Lung (tissue), 12 donors: ENCODE measurements around the gene SYNPO2L. TPM values are rescaled to one million over a fixed set of nuclear protein-coding genes. Genes with fewer than 3 reads are reported as not detected.

Source experiments
- ATAC-seq: fragments of 200-7000 bp; cut with Tn5 transposase; one replicate; pipeline ENCODE4 v1.9.1; 2020; ENCODE audit warnings: moderate number of reproducible peaks; ENCODE audit not compliant: insufficient read depth, low FRiP score
- DNase-seq, 3 donors: peaks; one replicate each; pipeline ENCODE4 v3.0.0-alpha.2; 2013 to 2017
- H3K27ac ChIP-seq, 2 donors: one replicate each; pipeline ENCODE4 v1.5.1; 2013; ENCODE audit warnings: mild to moderate bottlenecking in 2 of 2, moderate library complexity in 2 of 2, control low read depth in 1 of 2, inconsistent platforms in 1 of 2, low read depth in 1 of 2, low read length in 1 of 2
- H3K27me3 ChIP-seq, 3 donors: one replicate each; pipeline ENCODE4 v1.5.1; 2013; ENCODE audit warnings: low read length in 2 of 3; ENCODE audit not compliant: control insufficient read depth in 3 of 3, insufficient read depth in 3 of 3
- H3K36me3 ChIP-seq, 4 donors: one replicate each; pipeline ENCODE4 v1.5.1; 2013; ENCODE audit warnings: low read length in 4 of 4, mild to moderate bottlenecking in 1 of 4, moderate library complexity in 1 of 4; ENCODE audit not compliant: control insufficient read depth in 4 of 4, insufficient read depth in 4 of 4
- H3K4me1 ChIP-seq, 5 donors: one replicate each; pipeline ENCODE4 v1.5.1; 2013; ENCODE audit warnings: low read length in 5 of 5, mild to moderate bottlenecking in 2 of 5, moderate library complexity in 1 of 5; ENCODE audit not compliant: control insufficient read depth in 5 of 5, insufficient read depth in 5 of 5
- H3K4me3 ChIP-seq: one replicate; pipeline ENCODE4 v1.5.1; 2013; ENCODE audit warnings: mild to moderate bottlenecking, control low read depth, moderate library complexity
- H3K9ac ChIP-seq, 2 donors: one replicate each; pipeline ENCODE4 v1.5.1; 2013; ENCODE audit warnings: low read length in 2 of 2, control low read depth in 1 of 2; ENCODE audit not compliant: insufficient read depth in 1 of 2
- H3K9me3 ChIP-seq, 4 donors: one replicate each; pipeline ENCODE4 v1.5.1; 2013; ENCODE audit warnings: low read length in 3 of 4, mild to moderate bottlenecking in 1 of 4, moderate library complexity in 1 of 4; ENCODE audit not compliant: control insufficient read depth in 4 of 4, insufficient read depth in 3 of 4
- CTCF ChIP-seq: IDR thresholded peaks from 2 replicates; pipeline ENCODE4 v1.5.1; 2012; ENCODE audit warnings: mild to moderate bottlenecking; ENCODE audit errors: control extremely low read depth, extremely low read depth
- WGBS, 2 donors: extraction: QIAGEN DNeasy Blood & Tissue Kit; methylation state at CpG; one replicate each; pipeline ENCODE4 v1.1.7; 2013; 5-methylcytosine and 5-hydroxymethylcytosine counted together
- polyA plus RNA-seq, 2 donors: library from polyadenylated mRNA; stranded (reverse); fragments of 200-250 nt; gene quantifications; one replicate each; pipeline ENCODE4 v1.2.1, GENCODE V29; 2013
- total RNA-seq, 2 donors: library from RNA; depleted of rRNA in 1 of 2; stranded (reverse); fragments of >200 nt in 1 of 2; gene quantifications; one replicate each; pipeline ENCODE4 v1.2.1, GENCODE V29; 2014 to 2021
- donor health status: control.
- donor health status: control.
- donor health status: Bipolar disorder and iron deficiency.
- donor health status: healthy.
- donor health status: DM: yes; HTN: yes; CAD: no.

SYNPO2L gene
- total and polyA plus RNA-seq, 4 donors = 0.10 to 0.21 (median 0.12) TPM

DNA sequence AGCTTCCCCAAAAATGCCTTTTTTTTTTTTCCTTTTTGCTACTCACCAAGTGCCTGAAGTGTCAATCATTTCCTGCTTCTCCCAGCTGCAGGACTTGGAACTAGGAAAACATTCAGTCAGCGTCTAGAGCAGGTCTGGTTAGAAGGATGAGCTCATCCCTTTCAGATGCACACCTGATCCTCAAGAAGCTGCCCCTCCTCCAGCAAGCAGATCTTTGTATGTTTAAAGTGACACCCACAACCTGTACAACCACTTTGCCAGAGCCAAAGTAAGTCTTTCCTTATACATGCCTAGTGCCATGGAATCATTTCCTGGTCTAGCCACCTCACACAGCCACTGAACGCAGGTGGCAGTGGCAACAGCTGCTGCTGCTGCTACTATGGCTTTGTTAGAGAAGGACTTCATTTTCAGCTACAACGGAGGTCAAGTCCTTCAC lies 54.3 kb downstream of the SYNPO2L start:
- H3K9ac ChIP-seq = peak overlapping the region; percentile 17 to 61
- 54 to 71% methylated on average over 3 of the region's 3 CpGs for WGBS, 2 donors
- no peak overlapping the region for H3K4me3 ChIP-seq
- no peaks in the 10 kb centered on the region for H3K9me3 ChIP-seq
- no peaks in the 10 kb centered on the region for H3K36me3 ChIP-seq
- ATAC-seq (peak; percentile 53), DNase-seq (peak; percentile 62 to 79 (median 63))
- H3K4me1 ChIP-seq = no peaks in the 10 kb centered on the region
- no peaks in the 10 kb centered on the region for H3K27me3 ChIP-seq
- H3K27ac ChIP-seq = peak overlapping the region in 1 of 2 donors; percentile 79
- no peak for TF ChIP-seq CTCF

GRCh38 chr10:73597346-73597745 lies 58.5 kb downstream of the SYNPO2L start:
- no peak for TF ChIP-seq CTCF
- no peak overlapping the region for H3K27ac ChIP-seq

More at GRCh38 chr10:73597346-73597745, 58.5 kb downstream of the SYNPO2L start:
- no peak for ATAC-seq
- H3K4me3 ChIP-seq = no peak overlapping the region
- no peaks in the 10 kb centered on the region for H3K27me3 ChIP-seq
- H3K9ac ChIP-seq = no peak overlapping the region
- H3K9me3 ChIP-seq = no peaks in the 10 kb centered on the region
- 96 to 100% methylated on average over 1 of the region's 1 CpG for whole genome bisulfite sequencing, 2 donors
- no peaks in the 10 kb centered on the region for H3K36me3 ChIP-seq
- H3K4me1 ChIP-seq = peaks cover 0 to 6% (median 0%) of the 10 kb centered on the region in 5 donors
- no peak for DNase-seq

Other genes starting within 250 kb of the SYNPO2L start
- 100 to 1,000 TPM in 1 of 2 donors, 10 to 100 TPM in 1; 76.7 to 134 TPM for gene ANXA7, start 242.0 kb downstream of the SYNPO2L start, total RNA-seq
- gene ANXA7, start 242.0 kb downstream of the SYNPO2L start, polyA plus RNA-seq = 100 to 1,000 TPM in 1 of 2 donors, 10 to 100 TPM in 1; 59.3 to 121 TPM
- 1 to 10 TPM; 2.3 to 4.1 TPM for gene MSS51, start 222.5 kb downstream of the SYNPO2L start, total RNA-seq
- 1 to 10 TPM in 1 of 2 donors, under 1 TPM in 1; 0.74 to 3.0 TPM for gene MSS51, start 222.5 kb downstream of the SYNPO2L start, polyA plus RNA-seq
- gene PPP3CB, start 160.0 kb downstream of the SYNPO2L start, total RNA-seq = 10 to 100 TPM; 34.9 to 65.0 TPM
- gene PPP3CB, start 160.0 kb downstream of the SYNPO2L start, polyA plus RNA-seq = 10 to 100 TPM; 21.5 to 22.0 TPM
- 100 to 1,000 TPM; 102 to 165 TPM for gene USP54, start 64.7 kb downstream of the SYNPO2L start, total RNA-seq
- 10 to 100 TPM; 19.7 to 23.4 TPM for gene USP54, start 64.7 kb downstream of the SYNPO2L start, polyA plus RNA-seq
- gene MYOZ1, start 14.6 kb downstream of the SYNPO2L start, total RNA-seq = 1 to 10 TPM; 2.1 to 2.4 TPM
- under 1 TPM; 0.70 to 0.98 TPM for gene MYOZ1, start 14.6 kb downstream of the SYNPO2L start, polyA plus RNA-seq
- 1 to 10 TPM; 7.6 to 8.9 TPM for gene AGAP5, start 42.1 kb upstream of the SYNPO2L start, total RNA-seq
- 1 to 10 TPM; 3.2 to 6.7 TPM for gene AGAP5, start 42.1 kb upstream of the SYNPO2L start, polyA plus RNA-seq
- 10 to 100 TPM; 67.3 to 77.4 TPM for gene SEC24C, start 88.3 kb upstream of the SYNPO2L start, total RNA-seq
- gene SEC24C, start 88.3 kb upstream of the SYNPO2L start, polyA plus RNA-seq = 10 to 100 TPM; 42.3 to 47.6 TPM
- 10 to 100 TPM; 18.7 to 22.5 TPM for gene CHCHD1, start 126.0 kb upstream of the SYNPO2L start, total RNA-seq
- gene CHCHD1, start 126.0 kb upstream of the SYNPO2L start, polyA plus RNA-seq = 10 to 100 TPM; 53.2 to 88.3 TPM
- 100 to 1,000 TPM in 1 of 2 donors, 10 to 100 TPM in 1; 78.0 to 108 TPM for gene ZSWIM8, start 129.6 kb upstream of the SYNPO2L start, total RNA-seq
- 100 to 1,000 TPM in 1 of 2 donors, 10 to 100 TPM in 1; 70.3 to 113 TPM for gene ZSWIM8, start 129.6 kb upstream of the SYNPO2L start, polyA plus RNA-seq
- 10 to 100 TPM; 30.8 to 38.7 TPM for gene NDST2, start 155.6 kb upstream of the SYNPO2L start, total RNA-seq
- gene NDST2, start 155.6 kb upstream of the SYNPO2L start, polyA plus RNA-seq = 10 to 100 TPM; 10.9 to 35.3 TPM
- 10 to 100 TPM; 38.6 to 41.1 TPM for gene CAMK2G, start 218.5 kb upstream of the SYNPO2L start, total RNA-seq
- 10 to 100 TPM; 15.8 to 19.4 TPM for gene CAMK2G, start 218.5 kb upstream of the SYNPO2L start, polyA plus RNA-seq